ENCODE results near the gene ATG12.
A peak's percentile ranks its signal among the peaks of the same experiment; 100 is the strongest.
"Not testable (repeated sequence)": the region's sequence is repeated elsewhere in the genome, so short reads cannot be mapped to it uniquely, and the experiment has no call there.

Gene ATG12

DNA sequence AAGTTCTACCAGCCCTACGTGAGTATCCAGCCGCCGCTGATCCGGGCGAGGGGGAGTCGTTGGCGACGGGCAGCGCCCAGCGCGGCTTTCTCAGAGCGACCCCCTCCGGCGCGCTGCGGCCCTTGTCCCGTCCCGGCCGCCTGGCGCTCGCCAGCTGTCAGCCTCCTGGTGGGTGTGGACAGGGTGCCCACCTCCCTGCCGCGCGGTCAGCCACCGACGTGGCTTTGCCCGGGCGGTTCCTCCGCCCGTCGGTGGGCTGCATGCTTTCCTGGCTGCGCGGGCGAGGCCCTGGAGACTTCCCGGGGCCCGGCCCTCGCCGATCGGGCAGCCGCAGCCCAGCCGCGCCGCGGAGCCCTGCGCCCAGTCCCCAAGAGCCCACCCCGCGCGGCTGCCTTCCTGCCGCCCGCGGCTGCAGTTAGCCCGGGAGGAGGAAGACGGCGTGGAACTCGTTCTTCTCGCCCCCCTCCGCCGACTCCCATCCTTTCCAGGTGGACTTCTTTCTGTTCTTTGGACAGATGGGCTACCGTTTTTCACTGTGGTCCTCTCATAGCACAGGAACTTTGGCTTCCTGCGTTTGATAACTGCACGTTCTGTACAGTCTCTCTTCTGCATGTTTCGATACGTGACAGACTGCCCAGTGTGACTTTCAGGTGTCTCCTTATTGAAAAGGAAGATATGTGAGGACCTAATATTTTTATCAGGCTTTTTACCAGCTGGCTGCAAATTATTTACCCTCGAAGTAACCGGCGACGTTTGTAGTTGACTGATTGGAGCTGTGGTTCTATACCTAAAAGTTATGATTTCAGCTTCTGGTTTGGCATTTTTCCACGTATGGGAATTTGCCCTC lies 947 bp upstream of the ATG12 start:
- peak; percentile 64 for DNase-seq

DNA sequence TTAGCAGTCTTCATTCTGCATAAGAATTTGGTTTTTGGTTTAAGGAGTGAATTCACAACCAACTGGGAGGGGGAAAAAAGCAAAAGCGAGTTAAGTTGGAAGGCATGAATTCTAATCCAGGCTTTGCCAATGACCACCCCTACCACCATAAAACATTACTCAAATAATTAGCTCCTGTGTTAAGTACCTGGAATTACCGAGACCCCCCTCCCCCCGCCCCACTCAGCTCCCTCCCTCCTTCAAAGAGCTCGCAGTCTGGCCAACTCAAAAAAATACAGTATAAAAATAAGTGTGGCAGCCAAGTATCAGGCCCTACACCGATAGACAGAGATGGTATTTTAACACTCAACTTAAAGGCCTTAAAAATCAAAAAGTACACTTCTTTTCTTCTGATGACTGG lies 492 bp downstream of the ATG12 start:
- no peak for DNase-seq

DNA sequence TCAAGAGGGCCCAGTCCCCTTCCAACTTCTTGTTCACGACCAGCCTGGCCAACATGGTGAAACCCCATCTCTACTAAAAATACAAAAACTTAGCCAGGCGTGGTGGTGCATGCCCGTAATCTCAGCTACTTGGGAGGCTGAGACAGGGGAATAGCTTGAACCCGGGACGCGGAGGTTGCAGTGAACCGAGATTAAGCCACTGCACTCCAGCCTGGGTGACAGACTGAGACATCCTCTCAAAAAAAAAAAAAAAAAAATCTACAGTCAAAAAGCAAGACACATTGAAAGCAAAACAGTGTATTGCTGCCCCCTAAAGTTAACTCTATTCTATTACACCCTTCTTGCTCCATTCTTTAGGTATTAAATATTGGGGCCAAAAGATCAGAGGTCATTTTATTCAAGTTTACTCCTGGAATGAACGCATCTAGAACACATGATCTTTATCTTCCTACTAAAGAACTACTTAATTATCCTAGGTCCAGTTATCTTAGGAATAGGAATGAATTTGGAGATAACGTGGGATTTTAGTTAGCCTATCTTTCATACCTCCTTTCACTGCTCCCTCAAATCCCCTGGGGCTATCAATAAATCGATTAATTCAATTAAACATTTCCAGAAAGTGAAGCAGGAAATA lies 2.4 kb downstream of the ATG12 start:
- no peak for DNase-seq

DNA sequence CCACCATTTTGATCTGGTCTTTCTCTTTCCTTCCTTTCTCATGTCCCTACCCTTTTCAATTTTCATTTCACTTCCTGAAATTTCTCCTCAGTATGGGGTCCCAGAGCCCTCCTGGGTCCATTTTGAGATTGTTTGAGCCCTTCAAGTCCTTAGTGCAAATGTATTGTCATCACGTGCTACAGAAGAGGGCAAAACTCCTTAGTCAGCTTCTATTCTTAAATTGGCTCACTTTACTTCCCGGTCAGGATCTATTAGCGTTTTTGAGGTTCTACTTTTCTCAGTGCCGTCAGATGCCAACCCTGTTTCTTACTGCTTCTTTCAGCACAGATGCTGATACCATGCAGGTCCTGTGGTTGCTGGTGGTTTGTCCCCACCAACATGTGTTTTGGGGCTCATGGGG lies 5.9 kb downstream of the ATG12 start:
- no peak for DNase-seq

DNA sequence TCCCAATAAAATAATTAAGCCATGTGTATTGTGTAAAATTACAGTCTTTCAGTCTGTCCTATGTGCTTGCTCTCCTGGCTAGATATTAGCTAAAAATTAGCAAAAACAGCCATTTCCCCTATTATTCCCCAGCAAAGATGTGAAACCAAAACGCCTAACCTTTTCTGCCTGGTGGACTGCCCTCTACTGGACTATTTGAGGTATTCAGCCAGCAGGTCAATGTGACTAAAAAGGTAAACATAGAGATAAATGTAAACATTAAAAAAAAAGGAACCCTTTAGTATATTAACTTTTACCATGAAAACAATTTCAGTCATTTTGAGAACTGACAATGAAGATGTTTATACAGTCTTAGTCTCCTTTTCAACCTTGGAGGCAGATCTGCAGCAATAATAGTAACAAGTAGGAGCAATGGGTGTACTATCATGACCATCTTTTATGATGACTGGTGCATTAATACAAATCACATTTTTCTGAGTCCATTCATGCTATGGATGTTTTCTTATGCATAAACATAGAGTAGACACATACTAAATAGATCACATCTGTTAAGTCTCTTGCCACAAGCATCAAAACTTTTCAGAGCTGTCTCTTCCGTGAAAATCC lies 10.1 kb downstream of the ATG12 start:
- no peak for DNase-seq

DNA sequence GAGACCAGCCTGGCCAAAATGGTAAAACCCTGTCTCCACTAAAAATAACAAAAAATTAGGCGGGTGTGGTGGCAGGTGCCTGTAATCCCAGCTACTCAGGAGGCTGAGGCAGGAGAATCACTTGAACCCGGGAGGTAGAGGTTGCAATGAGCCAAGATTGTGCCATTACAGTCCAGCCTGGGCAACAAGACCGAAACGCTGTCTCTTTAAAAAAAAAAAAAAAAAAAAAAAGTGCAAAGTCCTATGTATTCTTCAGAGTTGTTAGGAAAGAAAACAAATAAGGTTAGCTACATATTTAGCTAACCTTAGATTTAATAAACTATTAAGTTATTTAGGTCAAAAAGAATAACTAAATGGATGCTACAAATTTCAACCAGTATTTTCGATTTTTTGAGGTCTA lies 11.5 kb downstream of the ATG12 start:
- DNase-seq = no peak

DNA sequence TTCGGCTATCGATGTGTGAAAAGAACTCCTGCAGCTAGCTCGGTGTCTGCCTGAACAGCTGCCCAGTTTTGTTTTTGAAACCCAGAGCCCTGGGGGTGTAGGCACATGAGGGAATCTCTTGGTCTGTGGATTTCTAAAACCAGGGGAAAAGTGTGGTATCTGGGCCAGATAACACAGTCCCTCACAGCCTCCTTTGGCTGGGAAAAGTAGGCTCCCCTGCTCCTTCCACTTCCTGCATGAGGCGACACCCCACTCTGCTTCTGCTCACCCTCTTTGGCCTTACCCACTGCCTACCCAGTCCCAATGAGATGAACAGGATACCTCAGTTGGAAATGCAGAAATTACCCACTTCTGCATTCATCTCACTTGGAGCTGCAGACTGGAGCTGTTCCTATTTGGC lies 15.4 kb downstream of the ATG12 start:
- no peak for DNase-seq

DNA sequence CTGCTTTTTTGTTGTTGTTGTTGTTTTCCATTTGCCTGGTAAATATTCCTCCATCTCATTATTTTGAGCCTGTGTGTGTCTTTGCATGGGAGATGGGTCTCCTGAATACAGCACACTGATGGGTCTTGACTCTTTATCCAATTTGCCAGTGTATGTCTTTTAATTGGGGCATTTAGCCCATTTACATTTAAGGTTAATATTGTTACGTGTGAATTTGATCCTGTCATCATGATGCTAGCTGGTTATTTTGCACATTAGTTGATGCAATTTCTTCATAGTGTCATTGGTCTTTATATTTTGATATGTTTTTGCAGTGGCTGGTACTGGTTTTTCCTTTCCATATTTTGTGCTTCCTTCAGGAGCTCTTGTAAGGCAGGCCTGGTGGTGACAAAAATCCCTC lies 16.4 kb downstream of the ATG12 start:
- DNase-seq = not testable (repeated sequence)

DNA sequence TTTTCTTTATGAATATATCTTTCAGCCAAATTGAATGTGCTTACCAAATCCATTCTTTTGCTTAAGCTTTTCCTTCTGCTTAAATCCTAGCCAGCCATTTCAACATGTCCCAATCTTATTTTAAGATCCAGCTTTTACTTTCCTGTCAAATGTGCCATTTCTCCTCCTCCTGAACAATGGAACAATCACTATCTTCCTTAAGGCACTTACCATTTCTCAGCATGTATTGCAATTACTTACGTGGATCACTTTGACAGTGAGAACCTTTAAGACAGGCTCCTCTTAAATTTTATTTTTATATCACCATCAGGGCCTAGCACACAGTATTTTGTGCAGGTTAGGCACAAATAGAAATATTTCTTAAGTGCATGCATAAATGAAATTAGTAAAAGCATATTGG lies 20.5 kb downstream of the ATG12 start:
- no peak for DNase-seq

DNA sequence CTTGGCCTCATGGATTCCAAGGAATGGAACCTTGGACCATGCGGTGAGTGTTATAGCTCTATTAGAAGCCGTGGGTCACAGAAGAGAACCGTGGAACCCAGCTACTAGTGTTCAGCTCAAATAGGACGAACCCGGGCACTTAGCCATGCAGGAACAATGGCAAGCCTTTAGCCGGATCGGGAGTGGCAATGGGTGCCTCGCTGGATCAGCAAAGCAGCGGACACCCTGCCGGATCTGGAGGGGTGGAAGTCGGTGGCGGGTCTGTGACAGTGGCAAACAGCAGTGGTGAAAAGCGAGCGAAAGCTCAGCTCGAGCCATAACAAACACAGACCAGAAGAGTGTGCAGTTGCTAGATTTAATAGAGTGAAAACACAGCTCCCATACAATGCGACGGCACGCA lies 22.5 kb downstream of the ATG12 start:
- no peak for DNase-seq

DNA sequence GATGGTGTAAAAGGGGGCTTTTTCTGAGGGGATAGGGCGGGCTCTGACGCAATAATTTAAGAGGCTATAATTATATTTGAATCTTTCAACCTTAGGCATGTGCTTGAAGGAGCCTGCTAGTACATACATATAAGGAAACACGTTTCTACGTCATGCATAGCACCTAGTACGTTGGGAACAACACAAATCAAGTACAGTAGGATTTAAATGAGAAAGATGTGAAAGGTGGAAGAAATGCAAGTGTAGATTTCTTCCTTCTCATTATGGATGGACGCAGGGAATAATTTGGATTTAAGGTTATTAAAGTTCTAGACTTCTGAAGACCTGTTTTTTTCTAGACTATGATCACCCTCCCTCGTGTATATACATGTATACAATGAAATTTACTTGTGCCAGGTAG lies 24.0 kb downstream of the ATG12 start:
- DNase-seq = no peak

DNA sequence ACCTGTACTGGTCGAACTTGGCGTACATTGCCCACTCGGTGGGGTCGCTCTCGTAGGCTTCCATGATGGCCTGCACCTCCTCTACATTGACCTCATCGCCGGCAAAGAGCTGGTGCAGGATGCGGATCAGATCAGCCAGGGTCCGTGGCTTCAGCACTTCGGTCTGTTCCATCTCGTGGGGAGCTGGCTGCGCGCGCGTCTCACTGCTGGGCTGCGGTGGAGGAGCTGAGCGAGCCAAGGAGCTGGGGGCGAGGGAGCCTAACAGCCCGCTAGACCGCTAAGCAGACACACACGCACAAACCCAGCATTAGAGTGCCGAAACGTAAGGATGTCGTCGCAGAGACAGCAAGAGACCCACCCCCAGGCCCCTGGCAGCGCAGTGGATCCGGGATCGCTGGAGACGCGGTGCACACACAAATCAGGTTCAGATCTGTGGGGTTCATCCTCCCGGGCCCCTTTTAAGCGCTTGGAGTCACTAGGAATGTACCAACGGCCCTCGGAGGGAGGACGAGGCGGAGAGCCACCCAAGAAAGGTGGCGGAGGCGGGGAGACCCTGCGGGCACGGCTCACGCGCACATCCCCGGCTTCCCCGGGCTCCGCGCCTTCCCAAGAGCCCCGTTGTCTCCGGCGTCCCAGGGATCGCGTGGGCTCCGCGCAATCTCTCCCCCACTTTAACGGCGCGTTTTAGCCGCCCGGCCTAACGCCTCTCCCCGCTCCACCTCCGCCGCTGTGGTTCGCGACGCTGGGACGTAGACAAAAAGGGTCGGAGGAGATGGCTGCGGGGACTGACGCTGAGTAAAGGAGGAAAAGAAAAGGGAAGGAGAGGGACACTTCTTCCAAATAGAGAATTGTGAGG lies 24.9 kb downstream of the ATG12 start, which contains the start of gene CDO1:
Gene CDO1 (minus strand): TSS at position 434 of the 856 bp plus-strand sequence. CDS start 262 bp downstream, at position 172.
- no peak for DNase-seq

DNA sequence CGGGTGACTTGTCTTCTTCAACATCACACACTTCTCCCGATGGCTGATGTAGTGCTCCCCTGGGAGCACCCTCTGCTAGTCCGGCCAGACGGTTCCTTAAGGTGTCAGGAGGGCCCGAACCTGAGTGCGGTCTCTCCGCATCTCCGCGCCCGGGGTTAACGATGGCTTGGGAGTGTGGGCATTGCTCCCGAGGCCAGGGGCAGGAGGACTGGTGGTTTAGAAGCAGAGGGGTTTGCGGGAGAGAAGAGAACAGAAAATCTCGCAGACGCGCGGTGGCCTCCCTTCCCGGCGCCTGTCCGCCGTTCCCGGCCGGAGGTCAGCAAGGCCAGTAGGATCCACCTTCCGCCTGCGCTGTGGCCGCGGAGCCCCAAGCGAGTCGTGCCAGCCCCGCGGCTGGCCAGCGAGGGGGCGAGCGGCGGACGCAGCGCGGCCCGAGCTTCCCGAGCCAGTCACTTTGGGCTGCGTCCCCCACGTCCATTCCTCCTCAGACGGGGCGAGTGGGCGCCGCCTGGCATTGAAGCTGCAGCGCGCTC lies 25.6 kb downstream of the ATG12 start:
- DNase-seq = no peak

DNA sequence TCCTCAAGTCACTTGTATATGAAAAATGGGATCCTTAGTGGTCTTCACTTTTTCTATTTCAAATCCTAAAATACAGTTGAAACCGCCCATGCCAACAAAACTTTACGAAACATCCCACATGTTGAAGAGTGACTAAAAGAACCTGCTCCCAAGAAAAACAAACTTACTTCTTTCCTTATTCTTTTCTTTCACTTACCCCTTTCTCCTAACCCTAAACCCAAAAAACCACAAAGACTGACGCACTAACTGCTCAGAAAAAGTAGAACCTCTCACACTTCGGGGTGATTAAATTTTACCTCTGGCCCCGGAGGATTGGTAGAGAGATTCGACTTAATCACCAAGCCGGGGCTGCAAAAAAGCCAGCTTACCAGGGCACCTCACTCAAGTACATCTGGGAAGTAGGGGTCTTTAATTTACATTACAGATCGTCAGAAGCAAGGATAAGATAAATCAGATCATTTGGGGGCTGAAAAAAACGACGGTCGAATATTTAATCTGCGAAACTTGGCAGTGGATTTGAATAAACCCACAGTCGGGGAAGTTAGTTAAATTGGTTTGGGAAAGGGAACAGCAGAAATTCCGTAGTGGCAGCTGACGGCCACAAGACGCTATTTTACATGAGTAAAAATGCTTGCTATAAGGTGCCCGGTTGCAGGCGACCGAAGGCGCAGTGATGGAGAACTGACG lies 26.2 kb downstream of the ATG12 start:
- DNase-seq = no peak

DNA sequence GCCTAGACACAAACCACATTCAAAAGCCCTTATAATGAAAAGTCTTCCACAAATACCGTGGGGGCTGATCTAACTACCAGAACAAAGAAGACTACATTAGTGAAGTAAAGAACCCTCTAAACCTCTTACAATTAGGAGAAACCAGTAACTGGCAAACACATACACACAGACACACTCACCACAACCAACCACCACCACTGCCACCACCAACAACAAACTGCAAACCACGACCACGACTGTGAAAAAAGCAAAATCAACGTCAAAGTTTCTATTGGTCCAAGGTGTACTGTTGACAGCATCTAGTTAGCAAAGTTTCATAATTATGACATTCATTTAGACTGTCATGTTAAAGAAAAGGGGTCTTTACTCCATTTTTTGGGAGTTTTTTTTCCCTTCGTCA lies 27.6 kb downstream of the ATG12 start:
- DNase-seq = no peak

DNA sequence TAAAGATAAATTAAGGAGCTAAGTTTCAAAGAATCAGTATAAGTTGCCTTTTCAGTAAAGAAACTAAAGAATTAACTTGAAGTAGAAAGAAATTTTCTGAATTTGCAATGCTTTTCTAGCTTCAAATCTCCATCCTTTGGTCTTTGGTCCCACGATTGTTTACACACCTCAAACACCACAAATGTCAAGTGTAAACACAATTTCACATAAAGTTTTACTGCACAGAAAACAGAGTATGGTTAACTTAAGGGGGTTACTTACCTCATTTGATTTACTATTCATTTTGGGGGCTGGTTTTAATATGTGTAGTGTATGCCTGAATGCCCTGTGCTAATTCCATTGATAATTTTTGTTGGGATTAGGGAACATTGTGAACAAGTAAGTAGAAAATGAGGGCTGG lies 29.0 kb downstream of the ATG12 start:
- DNase-seq = no peak

DNA sequence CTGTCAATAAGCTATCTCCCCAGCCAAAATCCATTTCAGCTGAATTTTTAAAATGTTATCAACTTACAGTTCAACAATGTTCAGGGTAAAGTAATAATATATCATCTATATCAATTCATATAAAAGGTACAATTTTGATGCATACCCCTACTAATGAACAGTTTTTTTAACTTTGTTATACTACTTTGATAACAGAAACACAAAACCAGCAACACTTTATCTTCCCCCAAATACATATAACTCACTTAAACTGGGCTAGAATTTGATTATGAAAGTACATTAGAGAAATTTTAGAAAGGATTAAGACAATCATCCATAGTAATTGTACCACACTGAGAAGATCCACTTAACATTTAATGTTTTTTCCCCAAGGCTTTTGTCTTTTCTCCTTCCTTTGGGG lies 30.0 kb downstream of the ATG12 start:
- DNase-seq = no peak

DNA sequence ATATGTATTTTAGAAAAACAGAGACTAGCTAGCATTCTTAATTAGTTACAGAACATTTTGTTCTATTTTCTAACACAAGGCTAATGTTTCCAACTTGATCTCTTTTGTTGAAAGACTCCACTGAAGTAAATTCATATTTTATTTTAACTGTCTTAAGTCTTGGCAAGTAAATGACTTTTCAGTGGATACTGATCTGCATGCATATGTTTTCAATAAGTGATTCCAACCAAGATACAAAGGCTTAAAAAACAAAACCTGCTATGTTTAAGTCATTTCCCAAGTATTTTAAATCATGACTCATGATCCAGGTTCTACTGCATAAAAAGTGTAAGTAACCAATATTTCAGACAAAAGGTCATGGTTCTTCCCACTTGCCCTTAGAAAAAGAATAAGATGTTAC lies 30.6 kb downstream of the ATG12 start:
- DNase-seq = no peak

DNA sequence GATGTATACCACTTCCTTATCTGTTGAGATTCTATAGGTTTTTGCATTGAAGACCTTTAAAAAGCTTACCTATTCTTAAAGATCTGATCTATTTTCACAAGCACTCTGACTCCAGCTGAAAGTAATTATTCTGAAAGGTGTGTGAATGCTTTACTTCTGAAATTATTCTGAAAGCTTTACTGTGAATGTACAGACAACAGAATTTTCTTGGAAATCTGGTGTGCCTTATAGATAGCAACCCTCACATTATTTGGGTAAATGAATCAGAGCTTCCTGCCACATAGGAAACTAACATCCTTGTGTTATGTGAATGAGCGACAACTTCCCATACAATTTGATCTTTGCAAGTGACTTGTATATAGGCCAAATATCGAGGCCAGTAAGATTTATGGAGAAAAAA lies 31.4 kb downstream of the ATG12 start:
- no peak for DNase-seq

DNA sequence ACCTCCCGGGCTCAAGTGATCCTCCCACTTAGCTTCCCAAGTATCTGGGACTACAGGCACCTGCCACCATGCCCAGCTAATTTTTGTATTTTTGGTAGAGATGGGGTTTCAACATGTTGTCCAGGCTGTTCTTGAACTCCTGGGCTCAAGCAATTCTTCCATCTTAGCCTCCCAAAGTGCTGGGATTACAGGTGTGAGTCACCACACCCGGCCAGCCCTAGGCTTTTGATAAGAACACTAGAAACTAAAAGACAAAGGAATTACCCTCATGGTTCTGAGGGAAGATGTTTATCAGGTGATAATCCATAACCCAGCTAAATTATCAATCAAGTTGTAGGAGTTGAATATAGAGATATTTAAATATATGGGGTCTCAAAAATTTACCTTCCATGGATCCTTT lies 33.3 kb downstream of the ATG12 start:
- not testable (repeated sequence) for DNase-seq

DNA sequence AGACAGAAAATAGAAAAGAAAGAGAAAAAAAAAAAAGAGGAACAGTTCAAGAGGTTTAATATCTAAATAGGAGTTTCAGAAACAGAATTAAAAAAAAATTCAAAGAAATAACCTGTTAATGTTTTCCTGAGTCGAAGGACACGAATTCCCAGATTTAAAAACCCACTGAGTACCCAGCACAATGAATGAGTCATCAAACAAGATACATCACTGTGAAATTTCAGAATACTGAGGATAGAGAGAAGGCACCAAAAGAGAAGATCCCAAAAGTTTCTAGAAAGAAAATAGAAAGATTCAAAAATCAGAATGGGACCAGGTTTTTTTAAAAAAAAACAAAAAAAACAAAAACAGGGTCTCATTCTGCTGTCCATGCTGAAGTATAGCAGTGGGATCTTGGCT lies 33.7 kb downstream of the ATG12 start:
- DNase-seq = no peak

DNA sequence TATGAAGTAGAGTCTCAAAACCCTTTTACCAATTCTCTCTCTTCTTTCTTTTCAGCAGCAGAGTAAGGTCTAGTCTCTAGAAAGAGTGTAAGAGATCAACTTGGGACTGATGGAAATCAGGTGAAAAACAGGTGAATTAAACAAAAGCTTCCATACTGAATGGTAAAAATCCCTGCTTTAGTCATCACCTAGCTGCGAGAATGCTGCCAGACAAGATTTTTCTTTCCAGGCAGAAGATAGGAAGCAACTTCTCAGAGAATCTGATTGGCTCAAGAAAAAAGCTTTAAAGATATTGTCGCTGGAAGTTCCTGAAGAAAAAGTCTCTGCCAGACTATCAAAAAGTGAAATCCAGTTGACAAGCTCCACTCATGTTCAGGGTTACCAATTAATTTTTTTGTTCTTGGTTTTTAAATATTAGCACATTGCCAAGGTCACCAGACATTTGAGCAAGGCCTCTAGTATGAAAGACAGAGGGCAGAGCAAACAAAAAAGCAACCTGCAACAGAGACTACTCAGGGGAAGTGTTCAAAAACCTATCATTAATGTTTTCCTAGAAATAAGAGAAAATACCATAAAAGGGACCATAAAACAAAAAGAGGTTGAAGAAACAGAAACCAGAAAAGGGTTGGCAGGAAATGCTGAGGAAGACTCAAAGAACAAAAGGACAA lies 34.2 kb downstream of the ATG12 start:
- no peak for DNase-seq
